Endothelial cell (in vitro differentiated cells): ENCODE data around the gene ERCC5. TPM values are rescaled to one million over a fixed set of nuclear protein-coding genes. Genes with fewer than 3 reads are reported as not detected.

Experiments used
- DNase-seq: peaks from one replicate; pipeline ENCODE4 v3.0.0; 2021; ENCODE audit warnings: low spot score
- H3K27ac Mint-ChIP-seq: one replicate; pipeline ENCODE4 v1.8.0; 2021; ENCODE audit warnings: mixed read lengths, inconsistent platforms; ENCODE audit not compliant: unreplicated experiment
- H3K27me3 Mint-ChIP-seq: one replicate; pipeline ENCODE4 v1.8.0; 2021; ENCODE audit warnings: mild to moderate bottlenecking, moderate library complexity, mixed read lengths, inconsistent platforms; ENCODE audit not compliant: unreplicated experiment
- H3K36me3 Mint-ChIP-seq: one replicate; pipeline ENCODE4 v1.8.0; 2021; ENCODE audit warnings: mild to moderate bottlenecking, low read depth, mixed read lengths, inconsistent platforms; ENCODE audit not compliant: unreplicated experiment
- H3K4me1 Mint-ChIP-seq: one replicate; pipeline ENCODE4 v1.8.0; 2021; ENCODE audit warnings: mild to moderate bottlenecking, mixed read lengths, inconsistent platforms; ENCODE audit not compliant: unreplicated experiment
- H3K4me3 Mint-ChIP-seq: one replicate; pipeline ENCODE4 v1.8.0; 2021; ENCODE audit warnings: mild to moderate bottlenecking, mixed read lengths, inconsistent platforms; ENCODE audit not compliant: unreplicated experiment
- H3K9me3 Mint-ChIP-seq: one replicate; pipeline ENCODE4 v1.8.0; 2021; ENCODE audit warnings: mixed read lengths, inconsistent platforms; ENCODE audit not compliant: unreplicated experiment
- CTCF ChIP-seq: fragments of 200-600 bp; sonication (generic); IDR thresholded peaks from one replicate; pipeline ENCODE4 v1.5.0; 2021; ENCODE audit warnings: antibody characterized with exemption; ENCODE audit not compliant: unreplicated experiment
- total RNA-seq: library from RNA; stranded (reverse); fragmentation: NEBNext Ultra II Directional; extraction: Animal tissue kit (Norgen Biotek cat#: 25700); gene quantifications from one replicate; pipeline ENCODE4 v1.2.1, GENCODE V29; 2021; ENCODE audit not compliant: unreplicated experiment

ERCC5 gene
- total RNA-seq, 1 donor from 2014 or later = 43.8 TPM

GRCh38 chr13:102907886-102908515, 62.2 kb downstream of the ERCC5 start:
- no peaks in the 10 kb centered on the region for H3K4me1 Mint-ChIP-seq
- H3K9me3 Mint-ChIP-seq = no peaks in the 10 kb centered on the region
- H3K4me3 Mint-ChIP-seq = no peak overlapping the region
- no peaks in the 10 kb centered on the region for H3K36me3 Mint-ChIP-seq
- H3K27me3 Mint-ChIP-seq = no peaks in the 10 kb centered on the region
- TF ChIP-seq CTCF = no peak
- DNase-seq = no peak
- no peak overlapping the region for H3K27ac Mint-ChIP-seq

GRCh38 chr13:102909971-102910370, 64.1 kb downstream of the ERCC5 start:
- Mint-ChIP-seq H3K36me3 (no peaks in the 10 kb centered on the region), H3K27ac (no peak overlapping the region), H3K9me3 (no peaks in the 10 kb centered on the region), H3K27me3 (no peaks in the 10 kb centered on the region), H3K4me3 (no peak overlapping the region), H3K4me1 (no peaks in the 10 kb centered on the region)
- TF ChIP-seq CTCF = no peak
- DNase-seq = no peak

- no peaks in the 10 kb centered on the region for H3K27me3 Mint-ChIP-seq
- no peak for DNase-seq
- H3K4me3 Mint-ChIP-seq = no peak overlapping the region
- no peaks in the 10 kb centered on the region for H3K9me3 Mint-ChIP-seq
- no peak overlapping the region for H3K27ac Mint-ChIP-seq
- no peaks in the 10 kb centered on the region for H3K4me1 Mint-ChIP-seq
- no peaks in the 10 kb centered on the region for H3K36me3 Mint-ChIP-seq
- TF ChIP-seq CTCF = no peak
Measured at GRCh38 chr13:102911336-102911735, 65.5 kb downstream of the ERCC5 start.

GRCh38 chr13:102912599-102912998, 66.8 kb downstream of the ERCC5 start:
- DNase-seq = no peak
- H3K27ac Mint-ChIP-seq = peak overlapping the region; percentile 11
- no peaks in the 10 kb centered on the region for H3K4me1 Mint-ChIP-seq
- H3K4me3 Mint-ChIP-seq = no peak overlapping the region
- no peaks in the 10 kb centered on the region for H3K36me3 Mint-ChIP-seq
- no peaks in the 10 kb centered on the region for H3K9me3 Mint-ChIP-seq
- no peak for TF ChIP-seq CTCF
- H3K27me3 Mint-ChIP-seq = no peaks in the 10 kb centered on the region

- H3K9me3 Mint-ChIP-seq = no peaks in the 10 kb centered on the region
- H3K36me3 Mint-ChIP-seq = no peaks in the 10 kb centered on the region
- H3K4me3 Mint-ChIP-seq = no peak overlapping the region
- H3K4me1 Mint-ChIP-seq = no peaks in the 10 kb centered on the region
- no peak overlapping the region for H3K27ac Mint-ChIP-seq
- H3K27me3 Mint-ChIP-seq = no peaks in the 10 kb centered on the region
- TF ChIP-seq CTCF = no peak
- DNase-seq = no peak
Measured at GRCh38 chr13:102913914-102914313, 68.1 kb downstream of the ERCC5 start.
